Gastrocnemius medialis (tissue), 4 donors: ENCODE data around the gene NVL.
A peak's percentile ranks its signal among the peaks of the same experiment; 100 is the strongest.

Experiments
- POLR2A ChIP-seq, 2 donors: fragments of 450-650 bp; IDR thresholded peaks; one replicate each; pipeline ENCODE4 v1.6.1; 2017; ENCODE audit warnings: antibody characterized with exemption in 2 of 2, mild to moderate bottlenecking in 2 of 2, moderate library complexity in 2 of 2
- TF ChIP-seq, protein P1 (sequence below), 5 experiments: fragments of 450-650 bp in 3 of 5; fragments of 200-600 bp in 2 of 5; sonication (generic) in 2 of 5; IDR thresholded peaks in 4 of 5; conservative IDR thresholded peaks in 1 of 5; 1 replicate in 4 of 5; 2 replicates in 1 of 5; pipeline ENCODE4 v1.5.1; 2016 to 2019; ENCODE audit warnings: antibody characterized with exemption in 5 of 5, mild to moderate bottlenecking in 3 of 5, moderate library complexity in 3 of 5

DNA sequence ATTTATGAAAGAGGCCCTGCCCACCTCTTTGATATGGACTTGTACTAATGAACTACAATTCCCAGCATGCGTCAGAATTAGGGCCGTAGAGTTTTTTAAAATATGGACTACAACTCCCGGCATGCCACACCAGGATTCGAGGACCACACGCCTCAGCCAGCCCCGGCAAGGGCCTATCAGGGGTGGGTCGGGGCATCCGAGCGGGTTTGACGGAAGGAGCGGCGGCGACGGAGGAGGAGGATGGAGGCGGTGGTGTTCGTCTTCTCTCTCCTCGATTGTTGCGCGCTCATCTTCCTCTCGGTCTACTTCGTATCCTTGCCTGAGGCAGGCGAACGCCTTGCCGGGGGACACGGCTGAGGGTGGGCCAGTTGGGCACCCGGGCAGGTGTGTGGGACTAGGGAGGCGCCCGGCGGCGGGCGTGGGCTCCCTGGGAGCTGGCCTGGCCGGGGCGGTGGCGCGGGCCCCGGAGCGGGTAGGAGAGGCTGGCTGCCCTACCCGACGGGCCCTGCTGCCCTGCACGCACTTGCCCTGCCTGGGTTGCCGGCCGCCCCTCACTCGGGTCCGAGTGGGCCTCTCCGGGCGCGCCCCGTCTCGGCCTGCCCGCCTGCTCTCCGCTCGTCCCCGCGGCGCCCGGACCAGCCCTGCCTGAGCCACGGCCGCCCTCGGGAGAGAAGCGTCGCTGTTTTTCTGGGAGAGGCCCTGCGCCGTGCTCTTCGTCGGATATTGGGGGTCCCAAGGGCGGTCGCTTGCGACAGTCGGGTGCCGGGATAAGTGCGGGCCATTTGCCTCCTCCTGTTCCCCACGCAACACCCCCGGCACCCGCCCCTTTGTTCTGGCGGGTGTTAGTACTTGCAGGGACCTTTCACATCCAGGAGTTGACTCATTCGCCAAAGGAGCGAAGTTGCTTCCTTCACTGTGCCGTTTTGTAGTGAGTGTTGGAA is 27.0 kb upstream of the NVL start, which contains the start of gene CNIH4:
- TF ChIP-seq, protein P1, sequence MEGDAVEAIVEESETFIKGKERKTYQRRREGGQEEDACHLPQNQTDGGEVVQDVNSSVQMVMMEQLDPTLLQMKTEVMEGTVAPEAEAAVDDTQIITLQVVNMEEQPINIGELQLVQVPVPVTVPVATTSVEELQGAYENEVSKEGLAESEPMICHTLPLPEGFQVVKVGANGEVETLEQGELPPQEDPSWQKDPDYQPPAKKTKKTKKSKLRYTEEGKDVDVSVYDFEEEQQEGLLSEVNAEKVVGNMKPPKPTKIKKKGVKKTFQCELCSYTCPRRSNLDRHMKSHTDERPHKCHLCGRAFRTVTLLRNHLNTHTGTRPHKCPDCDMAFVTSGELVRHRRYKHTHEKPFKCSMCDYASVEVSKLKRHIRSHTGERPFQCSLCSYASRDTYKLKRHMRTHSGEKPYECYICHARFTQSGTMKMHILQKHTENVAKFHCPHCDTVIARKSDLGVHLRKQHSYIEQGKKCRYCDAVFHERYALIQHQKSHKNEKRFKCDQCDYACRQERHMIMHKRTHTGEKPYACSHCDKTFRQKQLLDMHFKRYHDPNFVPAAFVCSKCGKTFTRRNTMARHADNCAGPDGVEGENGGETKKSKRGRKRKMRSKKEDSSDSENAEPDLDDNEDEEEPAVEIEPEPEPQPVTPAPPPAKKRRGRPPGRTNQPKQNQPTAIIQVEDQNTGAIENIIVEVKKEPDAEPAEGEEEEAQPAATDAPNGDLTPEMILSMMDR (IDR thresholded peaks at IDR 0.05 in 4 of 5, conservative IDR thresholded peaks at IDR 0.05 in 1 of 5): no peak
- TF ChIP-seq POLR2A (IDR thresholded peaks at IDR 0.05): peak; percentile 93 to 94
